Keratinocyte (primary cell): Measurements from ENCODE around the gene GARNL3. TPM values are rescaled to one million over a fixed set of nuclear protein-coding genes. Genes with fewer than 3 reads are reported as not detected.

ENCODE experiments used
- DNase-seq: peaks from one replicate; pipeline ENCODE4 v3.0.0-alpha.2; 2011; ENCODE audit warnings: low read depth, missing footprints, low spot score
- FAIRE-seq: peaks from 2 replicates; lab custom pipeline; 2011; peaks lifted over from hg19 to GRCh38; lab: Jason Lieb, UNC
- H2AFZ ChIP-seq: 2 replicates; pipeline ENCODE4 v1.6.0; 2012; ENCODE audit warnings: low read length, control low read depth, inconsistent platforms; ENCODE audit not compliant: control insufficient read depth
- H3K27ac ChIP-seq: 2 replicates; pipeline ENCODE4 v1.5.1; 2011; ENCODE audit warnings: low read length; ENCODE audit not compliant: control insufficient read depth, insufficient read depth
- H3K27me3 ChIP-seq: 3 replicates; pipeline ENCODE4 v1.6.0; 2011; ENCODE audit warnings: low read length; ENCODE audit not compliant: control insufficient read depth, insufficient read depth; ENCODE audit errors: extremely low read depth
- H3K36me3 ChIP-seq, 2 experiments: 2 replicates in 1 of 2; 3 replicates in 1 of 2; pipeline ENCODE4 v1.5.1; 2011; ENCODE audit warnings: low read length in 2 of 2, mild to moderate bottlenecking in 1 of 2; ENCODE audit not compliant: control insufficient read depth in 2 of 2, insufficient read depth in 2 of 2; ENCODE audit errors: extremely low read depth in 1 of 2
- H3K4me1 ChIP-seq: 3 replicates; pipeline ENCODE4 v1.5.1; 2011; ENCODE audit warnings: low read length; ENCODE audit not compliant: control insufficient read depth, insufficient read depth; ENCODE audit errors: extremely low read depth
- H3K4me2 ChIP-seq: 3 replicates; pipeline ENCODE4 v1.6.0; 2011; ENCODE audit warnings: low read depth, low read length; ENCODE audit not compliant: control insufficient read depth, insufficient read depth; ENCODE audit errors: extremely low read depth
- H3K4me3 ChIP-seq, 3 experiments: fragments of 200-600 bp in 1 of 3; sonication (generic) in 1 of 3; 2 replicates in 2 of 3; 3 replicates in 1 of 3; pipeline ENCODE4 v1.5.1; 2011 to 2016; ENCODE audit warnings: low read length in 3 of 3, mild to moderate bottlenecking in 3 of 3, control low read depth in 2 of 3, inconsistent platforms in 1 of 3, low read depth in 1 of 3, mixed read lengths in 1 of 3, mixed run types in 1 of 3, moderate library complexity in 1 of 3; ENCODE audit not compliant: control insufficient read depth in 2 of 3, insufficient read depth in 2 of 3; ENCODE audit errors: extremely low read depth in 1 of 3
- H3K79me2 ChIP-seq: 2 replicates; pipeline ENCODE4 v1.6.0; 2012; ENCODE audit warnings: low read length; ENCODE audit not compliant: control insufficient read depth, insufficient read depth
- H3K9ac ChIP-seq: 3 replicates; pipeline ENCODE4 v1.6.0; 2011; ENCODE audit warnings: low read length; ENCODE audit not compliant: control insufficient read depth, insufficient read depth; ENCODE audit errors: extremely low read depth
- H3K9me1 ChIP-seq: 3 replicates; pipeline ENCODE4 v1.6.0; 2011; ENCODE audit warnings: low read length; ENCODE audit not compliant: control insufficient read depth, insufficient read depth; ENCODE audit errors: extremely low read depth
- H3K9me3 ChIP-seq: 2 replicates; pipeline ENCODE4 v1.5.1; 2012; ENCODE audit warnings: low read depth, low read length; ENCODE audit not compliant: control insufficient read depth
- H4K20me1 ChIP-seq: 3 replicates; pipeline ENCODE4 v1.6.0; 2011; ENCODE audit warnings: low read length; ENCODE audit not compliant: control insufficient read depth, insufficient read depth; ENCODE audit errors: extremely low read depth
- EZH2 ChIP-seq: IDR thresholded peaks from one replicate; pipeline ENCODE4 v1.6.1; 2012; ENCODE audit warnings: inconsistent platforms, mild to moderate bottlenecking, low read length, moderate library complexity
- dilution Hi-C: fragments of 300-500 bp; cut with MboI; formaldehyde crosslinking; loops from one replicate; pipeline ENCODE4 v1.7.0; 2020; ENCODE audit warnings: low sequenced_read_pairs; ENCODE audit not compliant: extremely low pct_ligation_motif_present
- polyA plus RNA-seq, 5 experiments: library from polyadenylated mRNA; depleted of rRNA in 3 of 5; stranded (reverse) in 3 of 5; stranded (forward) in 1 of 5; unstranded in 1 of 5; fragments of >200 nt; gene quantifications; 1 replicate in 1 of 5; 2 replicates in 3 of 5; 3 replicates in 1 of 5; pipeline versions ENCODE4 v1.2.1 to v1.2.3, GENCODE V29; 2011 to 2012; ENCODE audit warnings: missing spikeins in 2 of 5, low read depth in 1 of 5, low replicate concordance in 1 of 5
- TF ChIP-seq, protein P1 (sequence below), 3 experiments: IDR thresholded peaks in 1 of 3; conservative IDR thresholded peaks in 1 of 3; optimal IDR thresholded peaks in 1 of 3; 2 replicates in 2 of 3; 3 replicates in 1 of 3; pipeline versions ENCODE3 to v1.5.1; 2011; ENCODE audit warnings: low read length in 3 of 3, mild to moderate bottlenecking in 3 of 3, moderate library complexity in 2 of 3, control low read depth in 1 of 3, inconsistent platforms in 1 of 3; ENCODE audit not compliant: insufficient read depth in 2 of 3; ENCODE audit errors: extremely low read depth in 1 of 3

GARNL3 gene
- polyA plus RNA-seq, 1 donor (not counting 4 experiments of a cell fraction or from before 2014, with no cell fraction given) = 2.4 TPM

DNA sequence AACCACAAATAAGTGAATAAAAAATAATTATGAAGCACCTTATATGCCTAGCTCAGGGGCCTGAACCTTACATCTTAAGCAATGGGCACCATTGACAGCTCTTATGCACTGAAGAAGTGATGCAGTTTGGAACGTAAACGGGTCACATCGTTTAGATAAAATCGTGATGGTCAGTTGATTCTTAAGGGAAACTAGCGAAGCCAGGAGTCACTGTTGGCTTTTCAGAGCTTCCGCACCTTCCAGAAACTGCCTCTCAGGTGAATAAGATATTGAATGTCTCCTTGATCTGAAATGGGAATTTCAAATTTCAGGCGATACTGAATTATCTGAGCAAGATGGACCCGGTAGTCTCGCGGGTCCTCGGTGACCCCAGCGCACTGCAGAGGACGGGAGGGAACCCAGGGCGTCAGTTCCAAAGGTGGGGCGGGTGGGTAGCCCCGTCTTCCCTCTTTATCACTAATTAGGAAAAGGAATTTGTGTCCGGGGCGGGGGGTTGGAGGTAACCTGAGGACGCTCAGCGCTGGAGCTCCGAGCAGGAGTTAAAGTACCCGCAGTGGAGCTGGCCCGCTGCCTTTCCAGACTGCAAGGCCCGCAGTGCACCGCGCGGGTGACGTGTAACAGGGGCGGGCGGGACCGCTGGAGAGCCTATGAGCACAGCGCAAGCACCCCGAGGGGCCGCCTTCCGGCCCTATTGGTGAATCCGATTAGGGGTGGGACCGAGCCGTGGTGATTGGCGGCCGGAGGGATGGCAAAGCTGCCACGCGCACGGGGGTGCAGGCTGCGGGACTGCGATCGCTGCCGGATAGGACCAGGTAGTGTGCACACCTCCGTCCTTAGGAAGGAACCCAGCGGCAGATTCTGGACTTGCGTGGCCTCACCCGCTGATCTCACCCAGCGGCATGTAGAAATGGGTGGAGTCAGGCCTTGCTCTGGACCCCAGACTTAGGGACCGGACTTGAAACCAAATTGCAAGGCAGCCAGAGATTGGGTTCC lies 19.7 kb upstream of the GARNL3 start:
- peak; percentile 32 for FAIRE-seq
- dilution Hi-C loops = no loop called here

DNA sequence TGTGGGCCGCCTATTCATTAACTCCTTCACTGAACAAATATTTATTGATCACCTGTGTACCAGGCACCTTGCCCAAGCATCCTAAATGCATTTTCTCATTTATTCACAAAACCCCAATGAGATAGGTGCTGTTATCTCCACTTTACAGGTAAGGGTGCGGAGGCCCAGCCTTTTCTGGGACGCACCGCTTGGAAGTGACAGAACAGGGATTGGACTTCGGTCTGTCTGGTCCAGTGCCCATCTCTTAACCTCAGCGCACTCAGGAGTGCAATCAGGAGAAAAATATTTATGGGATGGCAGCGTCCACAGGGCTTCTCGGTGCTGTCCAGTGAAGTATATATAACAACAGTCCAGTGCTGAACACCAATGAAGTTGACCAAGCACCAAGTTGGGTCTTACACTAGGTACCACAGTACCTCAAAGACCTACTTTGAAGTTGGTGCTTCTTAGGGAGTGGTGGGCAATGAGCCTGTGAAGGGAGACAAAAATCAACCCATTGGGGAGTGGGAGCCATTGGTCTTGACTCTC lies 18.9 kb upstream of the GARNL3 start:
- dilution Hi-C loops = no loop called here

More for the DNA sequence above, 19.7 kb upstream of the GARNL3 start:
- Histone ChIP-seq H4K20me1 (no peaks in the 10 kb centered on the region), H2AFZ (peak overlapping the region; percentile 88), H3K4me3 (peak overlapping the region; percentile 43 to 79 (median 55)), H3K27ac (peak overlapping the region; percentile 37), H3K9me3 (no peaks in the 10 kb centered on the region), H3K4me1 (peaks cover 2% of the 10 kb centered on the region), H3K4me2 (peak overlapping the region; percentile 86), H3K9ac (peak overlapping the region; percentile 68), H3K9me1 (no peaks in the 10 kb centered on the region), H3K79me2 (no peaks in the 10 kb centered on the region), H3K27me3 (no peaks in the 10 kb centered on the region), H3K36me3 (no peaks in the 10 kb centered on the region)
- TF ChIP-seq EZH2 = no peak
- TF ChIP-seq, protein P1, sequence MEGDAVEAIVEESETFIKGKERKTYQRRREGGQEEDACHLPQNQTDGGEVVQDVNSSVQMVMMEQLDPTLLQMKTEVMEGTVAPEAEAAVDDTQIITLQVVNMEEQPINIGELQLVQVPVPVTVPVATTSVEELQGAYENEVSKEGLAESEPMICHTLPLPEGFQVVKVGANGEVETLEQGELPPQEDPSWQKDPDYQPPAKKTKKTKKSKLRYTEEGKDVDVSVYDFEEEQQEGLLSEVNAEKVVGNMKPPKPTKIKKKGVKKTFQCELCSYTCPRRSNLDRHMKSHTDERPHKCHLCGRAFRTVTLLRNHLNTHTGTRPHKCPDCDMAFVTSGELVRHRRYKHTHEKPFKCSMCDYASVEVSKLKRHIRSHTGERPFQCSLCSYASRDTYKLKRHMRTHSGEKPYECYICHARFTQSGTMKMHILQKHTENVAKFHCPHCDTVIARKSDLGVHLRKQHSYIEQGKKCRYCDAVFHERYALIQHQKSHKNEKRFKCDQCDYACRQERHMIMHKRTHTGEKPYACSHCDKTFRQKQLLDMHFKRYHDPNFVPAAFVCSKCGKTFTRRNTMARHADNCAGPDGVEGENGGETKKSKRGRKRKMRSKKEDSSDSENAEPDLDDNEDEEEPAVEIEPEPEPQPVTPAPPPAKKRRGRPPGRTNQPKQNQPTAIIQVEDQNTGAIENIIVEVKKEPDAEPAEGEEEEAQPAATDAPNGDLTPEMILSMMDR (optimal IDR thresholded peaks at IDR 0.05 in 1 of 3, IDR thresholded peaks at IDR 0.05 in 1 of 3, conservative IDR thresholded peaks at IDR 0.05 in 1 of 3; ENCODE audit: extremely low read depth in 1 of 3, insufficient read depth in 2 of 3, low read length in 3 of 3) = no peak
- DNase-seq = peak; percentile 36

More for the DNA sequence above, 18.9 kb upstream of the GARNL3 start:
- no peaks in the 10 kb centered on the region for H3K27me3 ChIP-seq
- no peaks in the 10 kb centered on the region for H3K9me3 ChIP-seq
- no peak for FAIRE-seq
- DNase-seq = no peak
- H3K79me2 ChIP-seq = no peaks in the 10 kb centered on the region
- peak overlapping the region; percentile 88 for H2AFZ ChIP-seq
- H4K20me1 ChIP-seq = no peaks in the 10 kb centered on the region
- H3K4me3 ChIP-seq = peak overlapping the region; percentile 43 to 79 (median 55)
- H3K36me3 ChIP-seq = no peaks in the 10 kb centered on the region
- peak overlapping the region; percentile 51 for H3K9ac ChIP-seq
- TF ChIP-seq, protein P1 (optimal IDR thresholded peaks at IDR 0.05 in 1 of 3, IDR thresholded peaks at IDR 0.05 in 1 of 3, conservative IDR thresholded peaks at IDR 0.05 in 1 of 3; ENCODE audit: extremely low read depth in 1 of 3, insufficient read depth in 2 of 3, low read length in 3 of 3) = no peak
- TF ChIP-seq EZH2 = no peak
- H3K27ac ChIP-seq = no peak overlapping the region
- peak overlapping the region; percentile 86 for H3K4me2 ChIP-seq
- peaks cover 2% of the 10 kb centered on the region for H3K4me1 ChIP-seq
- no peaks in the 10 kb centered on the region for H3K9me1 ChIP-seq
